PC-9 (cell line): ENCODE results near the gene CST6.

Experiments
- EZH2 ChIP-seq: fragments of 200-600 bp; sonication (generic); IDR thresholded peaks from 2 replicates; pipeline ENCODE4 v1.8.0; 2017; ENCODE audit warnings: antibody characterized with exemption, low read depth
- TF ChIP-seq, protein P1 (sequence below): fragments of 200-600 bp; sonication (generic); conservative IDR thresholded peaks from 2 replicates; pipeline ENCODE4 v1.6.1; 2017; ENCODE audit warnings: mixed run types, antibody characterized with exemption, mild to moderate bottlenecking, moderate library complexity

DNA sequence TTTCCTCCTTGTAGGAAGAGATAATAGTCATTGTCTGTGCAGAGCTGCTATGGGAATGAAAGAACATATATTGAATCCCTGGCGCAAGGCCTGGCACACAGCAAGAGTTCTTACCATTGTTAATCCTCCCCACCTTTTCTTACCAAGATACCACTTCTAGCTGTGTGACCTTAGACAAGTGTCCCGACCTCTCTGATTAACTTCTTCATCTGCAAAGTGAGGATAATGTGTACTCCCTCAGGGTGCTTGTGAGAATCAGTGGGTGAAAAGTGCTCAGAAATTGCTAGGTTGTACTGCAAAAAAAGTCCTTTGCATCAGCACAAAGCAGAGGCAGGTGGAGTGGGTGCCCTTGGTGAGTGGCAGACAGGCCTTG lies 3.7 kb upstream of the CST6 start:
- TF ChIP-seq, protein P1, sequence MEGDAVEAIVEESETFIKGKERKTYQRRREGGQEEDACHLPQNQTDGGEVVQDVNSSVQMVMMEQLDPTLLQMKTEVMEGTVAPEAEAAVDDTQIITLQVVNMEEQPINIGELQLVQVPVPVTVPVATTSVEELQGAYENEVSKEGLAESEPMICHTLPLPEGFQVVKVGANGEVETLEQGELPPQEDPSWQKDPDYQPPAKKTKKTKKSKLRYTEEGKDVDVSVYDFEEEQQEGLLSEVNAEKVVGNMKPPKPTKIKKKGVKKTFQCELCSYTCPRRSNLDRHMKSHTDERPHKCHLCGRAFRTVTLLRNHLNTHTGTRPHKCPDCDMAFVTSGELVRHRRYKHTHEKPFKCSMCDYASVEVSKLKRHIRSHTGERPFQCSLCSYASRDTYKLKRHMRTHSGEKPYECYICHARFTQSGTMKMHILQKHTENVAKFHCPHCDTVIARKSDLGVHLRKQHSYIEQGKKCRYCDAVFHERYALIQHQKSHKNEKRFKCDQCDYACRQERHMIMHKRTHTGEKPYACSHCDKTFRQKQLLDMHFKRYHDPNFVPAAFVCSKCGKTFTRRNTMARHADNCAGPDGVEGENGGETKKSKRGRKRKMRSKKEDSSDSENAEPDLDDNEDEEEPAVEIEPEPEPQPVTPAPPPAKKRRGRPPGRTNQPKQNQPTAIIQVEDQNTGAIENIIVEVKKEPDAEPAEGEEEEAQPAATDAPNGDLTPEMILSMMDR: no peak
- no peak for TF ChIP-seq EZH2
